ENCODE results near the gene MLIP.

DNA sequence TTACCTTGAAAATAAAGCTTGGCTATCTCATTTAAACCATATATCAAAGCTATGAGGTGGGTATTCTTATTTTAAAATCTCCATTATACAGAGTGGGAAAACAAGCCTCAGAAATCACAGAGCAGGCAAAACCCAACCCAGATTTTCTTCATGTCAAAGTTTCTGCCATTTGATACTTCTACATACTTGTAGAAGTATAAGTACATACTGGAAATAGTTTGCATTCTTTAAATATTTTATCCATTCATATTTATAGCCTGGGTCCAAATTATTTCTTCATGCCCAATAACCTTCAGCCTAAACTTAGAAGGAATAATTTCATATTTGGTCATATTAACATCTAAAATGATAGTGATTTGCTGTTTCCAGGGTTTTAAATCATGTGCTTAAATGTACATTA, 61.8 kb downstream of the MLIP start:
- TF ChIP-seq CTCF (IDR thresholded peaks at IDR 0.05 in 2 of 3, conservative IDR thresholded peaks at IDR 0.05 in 1 of 3; ENCODE audit: borderline replicate concordance in 1 of 3, insufficient read depth in 1 of 3, low read depth in 2 of 3, low read length in 2 of 3), result no peak
- TF ChIP-seq RAD21 (IDR thresholded peaks at IDR 0.05; ENCODE audit: low read depth), result no peak
- TF ChIP-seq POLR2AphosphoS5 (IDR thresholded peaks at IDR 0.05; ENCODE audit: low read depth, low read length), result no peak
- TF ChIP-seq YY1 (IDR thresholded peaks at IDR 0.05; ENCODE audit: extremely low read depth, insufficient replicate concordance, low read depth, low read length), result no peak
- no peak for TF ChIP-seq EZH2 (IDR thresholded peaks at IDR 0.05)
- no peak for TF ChIP-seq REST (IDR thresholded peaks at IDR 0.05; ENCODE audit: low read depth)
- no peak for TF ChIP-seq EZH2phosphoT487 (IDR thresholded peaks at IDR 0.05; ENCODE audit: borderline replicate concordance)
- no peak for TF ChIP-seq MAX (IDR thresholded peaks at IDR 0.05)
- TF ChIP-seq, protein P1, sequence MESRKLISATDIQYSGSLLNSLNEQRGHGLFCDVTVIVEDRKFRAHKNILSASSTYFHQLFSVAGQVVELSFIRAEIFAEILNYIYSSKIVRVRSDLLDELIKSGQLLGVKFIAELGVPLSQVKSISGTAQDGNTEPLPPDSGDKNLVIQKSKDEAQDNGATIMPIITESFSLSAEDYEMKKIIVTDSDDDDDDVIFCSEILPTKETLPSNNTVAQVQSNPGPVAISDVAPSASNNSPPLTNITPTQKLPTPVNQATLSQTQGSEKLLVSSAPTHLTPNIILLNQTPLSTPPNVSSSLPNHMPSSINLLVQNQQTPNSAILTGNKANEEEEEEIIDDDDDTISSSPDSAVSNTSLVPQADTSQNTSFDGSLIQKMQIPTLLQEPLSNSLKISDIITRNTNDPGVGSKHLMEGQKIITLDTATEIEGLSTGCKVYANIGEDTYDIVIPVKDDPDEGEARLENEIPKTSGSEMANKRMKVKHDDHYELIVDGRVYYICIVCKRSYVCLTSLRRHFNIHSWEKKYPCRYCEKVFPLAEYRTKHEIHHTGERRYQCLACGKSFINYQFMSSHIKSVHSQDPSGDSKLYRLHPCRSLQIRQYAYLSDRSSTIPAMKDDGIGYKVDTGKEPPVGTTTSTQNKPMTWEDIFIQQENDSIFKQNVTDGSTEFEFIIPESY (IDR thresholded peaks at IDR 0.05; ENCODE audit: extremely low read depth, insufficient replicate concordance, low read length), result no peak
- no peak for TF ChIP-seq POLR2A (IDR thresholded peaks at IDR 0.05; ENCODE audit: borderline replicate concordance, extremely low read depth, insufficient read depth, insufficient read length)
- TF ChIP-seq ELF1 (IDR thresholded peaks at IDR 0.05; ENCODE audit: borderline replicate concordance, low read depth), result no peak

All from HCT116 (cell line).